GM18508 (cell line): ENCODE measurements around the gene ARHGAP18.
A peak's percentile ranks its signal among the peaks of the same experiment; 100 is the strongest.
"Not testable (repeated sequence)": the region's sequence is repeated elsewhere in the genome, so short reads cannot be mapped to it uniquely, and the experiment has no call there.

Source experiments
- ATAC-seq: cut with Tn5 transposase; IDR thresholded peaks from one replicate; pipeline ENCODE4 v1.9.1; 2021; ENCODE audit warnings: moderate number of reproducible peaks; ENCODE audit not compliant: insufficient read depth, unreplicated experiment

The ARHGAP18 gene

GRCh38 chr6:129598244-129599187, 111.5 kb downstream of the ARHGAP18 start:
- peak; percentile 57 for ATAC-seq

DNA sequence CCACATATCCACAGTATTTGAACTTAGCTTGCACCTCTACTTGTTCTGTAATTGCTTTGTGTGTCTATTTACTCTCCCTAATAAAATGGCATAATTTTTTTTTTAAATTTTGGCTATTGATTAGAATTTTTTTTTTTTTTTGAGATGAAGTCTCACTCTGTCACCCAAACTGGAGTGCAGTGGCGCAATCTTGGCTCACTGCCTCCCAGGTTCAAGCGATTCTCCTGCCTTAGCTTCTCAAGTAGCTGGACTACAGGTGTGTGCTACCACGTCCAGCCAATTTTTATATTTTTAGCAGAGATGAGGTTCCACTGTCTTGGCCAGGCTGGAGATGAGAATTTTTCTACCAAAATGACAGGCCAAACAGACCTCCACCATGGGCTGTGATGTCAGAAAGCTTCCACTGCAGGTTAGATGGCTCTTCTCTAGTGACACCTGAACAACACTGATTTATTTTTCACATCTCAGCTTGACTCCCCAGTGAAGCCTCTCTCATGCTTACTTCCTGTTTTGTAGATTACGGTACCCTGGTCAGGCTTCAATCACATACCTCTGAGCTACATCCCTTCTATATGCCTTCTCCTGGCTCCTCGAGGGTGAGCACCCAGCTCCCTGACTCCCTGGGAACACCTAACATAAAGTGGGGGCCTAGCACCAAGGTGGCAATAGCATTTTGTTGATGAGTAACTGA, 112.8 kb downstream of the ARHGAP18 start:
- no peak for ATAC-seq

DNA sequence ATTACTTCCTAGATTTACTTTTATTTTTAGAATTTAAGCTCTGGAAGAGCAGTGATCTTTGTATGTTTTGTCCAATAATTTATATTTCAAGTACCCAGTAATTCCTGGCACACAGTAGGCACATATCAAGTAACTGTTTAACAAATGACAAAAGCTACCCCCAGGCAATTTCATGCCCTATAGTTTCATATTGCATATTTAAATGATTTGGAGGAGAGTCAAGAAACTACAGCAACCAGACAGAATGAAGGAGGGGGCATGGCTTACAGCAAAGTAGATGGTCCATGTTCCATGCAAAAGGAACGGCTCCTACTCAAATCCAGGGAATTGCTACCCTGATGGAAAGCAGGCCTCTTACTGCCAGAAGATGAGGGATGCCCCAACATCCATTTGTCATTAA, 113.5 kb downstream of the ARHGAP18 start:
- ATAC-seq = no peak

DNA sequence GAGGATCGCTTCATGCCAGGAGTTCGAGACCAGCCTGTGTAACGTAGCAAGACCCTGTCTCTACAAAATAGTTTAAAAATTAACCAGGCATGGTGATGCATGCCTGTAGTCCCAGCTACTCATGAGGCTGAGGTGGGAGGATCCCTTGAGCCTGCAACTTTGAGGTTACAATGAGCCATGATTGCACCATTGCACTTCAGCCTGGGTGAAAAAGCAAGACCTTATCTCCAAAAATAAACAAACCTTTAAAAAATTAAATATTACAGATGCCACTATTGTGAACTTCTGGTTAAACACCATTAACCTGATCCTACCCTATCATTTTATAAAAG, 116.8 kb downstream of the ARHGAP18 start:
- ATAC-seq = no peak

GRCh38 chr6:129592516-129593232, 117.3 kb downstream of the ARHGAP18 start:
- ATAC-seq = no peak

DNA sequence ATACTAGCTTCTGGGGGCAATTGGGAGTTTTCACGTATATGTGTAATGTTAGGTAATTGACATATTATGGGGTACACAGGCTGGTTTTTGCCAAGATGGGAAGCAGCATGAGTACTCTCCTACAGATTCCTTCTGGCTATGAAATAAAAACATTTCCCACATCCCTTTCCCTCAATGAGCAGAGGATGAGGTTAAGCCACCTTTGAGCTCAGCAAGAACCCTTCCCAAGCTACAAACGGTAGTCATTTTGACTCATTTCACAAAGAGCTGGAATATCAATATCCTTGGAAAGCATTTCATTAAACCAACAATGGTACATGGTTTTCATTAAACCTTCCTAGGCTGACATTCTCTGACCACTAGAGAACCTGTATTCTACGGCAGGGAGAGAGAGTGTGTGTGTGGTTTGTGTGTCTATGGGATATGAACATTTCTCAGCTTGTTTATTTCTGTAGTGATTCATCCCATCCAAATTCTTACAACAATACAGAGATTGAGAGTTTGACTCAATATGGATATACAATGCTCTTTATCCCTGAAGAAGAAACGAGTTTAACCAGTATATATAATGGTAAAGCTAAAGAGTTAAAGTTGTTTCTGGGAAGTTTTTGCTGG, 119.5 kb downstream of the ARHGAP18 start:
- ATAC-seq = no peak

- no peak for ATAC-seq
These were observed 123.2 kb downstream of the ARHGAP18 start for GRCh38 chr6:129586815-129587214.

DNA sequence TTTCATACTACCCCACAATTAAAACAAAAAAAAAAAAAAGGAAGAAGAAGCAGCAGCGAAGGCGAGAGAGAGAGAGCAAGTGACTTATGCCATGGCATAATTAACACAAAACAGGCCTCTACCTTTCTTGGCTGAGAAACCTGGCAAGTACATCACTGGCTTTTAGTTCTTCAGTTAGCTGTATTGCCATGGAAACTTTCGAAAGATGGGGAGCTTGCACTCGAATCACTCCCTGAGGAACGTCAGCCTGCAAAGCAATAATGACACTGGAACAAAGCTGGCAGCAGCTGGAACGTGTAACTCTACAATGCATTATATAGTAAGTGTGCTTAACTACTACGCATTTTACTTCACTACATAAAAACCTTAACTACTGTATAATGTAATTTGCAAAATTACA, 126.1 kb downstream of the ARHGAP18 start:
- ATAC-seq = no peak

DNA sequence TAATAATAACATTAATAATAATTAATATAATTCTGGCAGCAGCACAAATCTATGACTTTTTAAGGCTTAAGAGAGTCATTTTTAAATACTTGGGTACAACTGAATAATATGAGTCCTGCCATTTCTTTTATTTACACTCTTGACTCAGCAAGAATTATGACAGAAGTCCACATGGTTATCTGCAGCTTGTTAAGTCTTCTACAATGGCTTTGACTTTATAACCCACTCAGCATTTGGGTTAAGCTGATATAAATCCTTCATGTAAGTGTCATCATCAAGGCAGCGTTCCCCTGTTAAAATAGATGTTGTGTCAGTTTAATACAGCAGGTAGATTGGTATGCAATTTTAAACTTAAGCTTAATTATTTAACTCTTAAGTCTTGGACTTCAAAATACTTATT, 131.7 kb downstream of the ARHGAP18 start:
- ATAC-seq = no peak

GRCh38 chr6:129577691-129578090, 132.3 kb downstream of the ARHGAP18 start:
- no peak for ATAC-seq

GRCh38 chr6:129576456-129576855, 133.5 kb downstream of the ARHGAP18 start:
- no peak for ATAC-seq

DNA sequence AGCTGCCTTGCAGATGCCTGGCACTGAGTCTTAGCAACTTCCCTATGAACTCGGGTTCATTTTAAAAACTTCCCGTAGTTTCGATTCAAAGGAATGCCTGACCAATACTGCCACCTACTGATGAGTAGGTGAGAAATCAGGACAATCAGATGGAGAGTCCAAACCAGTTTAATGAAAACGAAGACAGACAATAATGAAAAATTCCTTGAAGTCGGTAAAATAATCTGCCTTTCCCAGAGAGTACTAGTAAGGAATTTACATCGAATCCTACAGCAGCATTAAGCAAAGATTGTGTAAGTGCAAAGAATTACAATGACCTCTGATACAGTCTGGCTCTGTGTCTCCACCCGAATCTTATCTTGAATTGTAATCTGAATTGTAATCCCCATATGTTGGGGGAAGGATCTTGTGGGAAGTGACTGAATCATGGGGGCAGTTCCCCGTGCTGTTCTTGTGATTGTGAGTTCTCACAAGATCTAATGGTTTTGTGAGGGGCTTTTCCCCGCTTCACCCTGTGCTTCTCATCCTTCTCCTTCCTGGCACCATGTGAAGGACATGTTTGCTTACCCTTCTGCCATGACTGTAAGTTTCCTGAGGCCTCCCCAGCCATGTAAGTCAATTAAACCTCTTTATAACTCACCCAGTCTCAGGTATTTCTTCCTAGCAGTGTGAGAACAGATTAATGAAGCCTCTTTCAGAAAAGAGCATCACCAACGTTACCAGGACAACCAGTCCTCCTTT, 134.4 kb downstream of the ARHGAP18 start:
- no peak for ATAC-seq

GRCh38 chr6:129574605-129575004, 135.4 kb downstream of the ARHGAP18 start:
- not testable (repeated sequence) for ATAC-seq

DNA sequence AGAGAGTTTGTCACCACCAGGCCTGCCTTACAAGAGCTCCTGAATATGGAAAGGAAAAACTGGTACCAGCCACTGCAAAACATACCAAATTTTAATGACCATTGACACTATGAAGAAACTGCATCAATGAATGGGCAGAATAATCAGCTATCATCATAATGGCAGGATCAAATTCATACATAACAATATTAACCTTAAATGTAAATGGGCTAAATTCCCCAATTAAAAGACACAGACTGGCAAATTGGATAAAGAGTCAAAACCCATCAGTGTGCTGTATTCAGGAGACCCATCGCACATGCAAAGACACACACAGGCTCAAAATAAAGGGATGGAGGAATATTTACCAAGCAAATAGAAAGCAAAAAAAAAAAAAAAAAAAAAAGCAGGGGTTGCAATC, 139.0 kb downstream of the ARHGAP18 start:
- not testable (repeated sequence) for ATAC-seq

DNA sequence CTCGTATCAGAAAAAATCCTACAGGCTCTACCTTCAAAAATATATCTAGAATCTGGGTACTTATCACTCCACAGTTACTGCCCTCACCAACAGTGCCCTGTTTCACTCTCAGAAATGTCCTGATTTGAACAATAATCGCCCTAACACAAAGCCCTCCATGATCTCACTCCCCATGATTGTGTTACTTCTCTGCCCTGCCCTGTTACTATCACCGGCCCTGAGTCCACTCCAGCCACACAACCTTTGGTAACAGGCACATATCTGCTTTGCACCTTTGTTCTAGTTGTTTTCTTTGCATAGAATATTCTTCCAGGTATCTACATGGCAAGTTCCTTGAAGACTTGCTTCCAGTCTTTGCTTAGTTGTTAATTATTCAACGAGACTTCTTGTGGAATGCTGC, 142.0 kb downstream of the ARHGAP18 start:
- no peak for ATAC-seq

DNA sequence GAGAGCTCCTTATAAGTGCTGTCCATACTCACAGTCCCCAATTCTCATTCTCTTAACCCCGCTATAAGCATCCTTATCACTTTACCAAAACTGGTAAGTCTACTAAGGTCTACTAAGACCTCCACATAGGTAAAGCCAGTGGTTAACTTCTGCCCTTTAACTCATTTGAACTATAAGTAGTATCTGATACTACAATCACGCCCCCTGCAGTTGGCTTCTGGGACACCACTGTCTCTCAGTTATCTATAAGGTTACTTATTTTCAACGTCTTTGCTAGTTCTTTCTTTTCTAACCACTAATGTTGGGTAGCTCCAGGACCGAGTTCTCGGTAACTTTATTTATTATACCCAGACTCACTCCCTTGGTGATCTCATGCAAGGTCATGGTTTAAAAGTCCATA, 142.6 kb downstream of the ARHGAP18 start:
- ATAC-seq = no peak

- ATAC-seq = no peak
These were observed 144.2 kb downstream of the ARHGAP18 start for GRCh38 chr6:129565811-129566210.

GRCh38 chr6:129565366-129565765, 144.6 kb downstream of the ARHGAP18 start:
- ATAC-seq = no peak

GRCh38 chr6:129558248-129558647, 151.7 kb downstream of the ARHGAP18 start:
- no peak for ATAC-seq
